Measurements from ENCODE around the gene BAMBI.

The BAMBI gene

DNA sequence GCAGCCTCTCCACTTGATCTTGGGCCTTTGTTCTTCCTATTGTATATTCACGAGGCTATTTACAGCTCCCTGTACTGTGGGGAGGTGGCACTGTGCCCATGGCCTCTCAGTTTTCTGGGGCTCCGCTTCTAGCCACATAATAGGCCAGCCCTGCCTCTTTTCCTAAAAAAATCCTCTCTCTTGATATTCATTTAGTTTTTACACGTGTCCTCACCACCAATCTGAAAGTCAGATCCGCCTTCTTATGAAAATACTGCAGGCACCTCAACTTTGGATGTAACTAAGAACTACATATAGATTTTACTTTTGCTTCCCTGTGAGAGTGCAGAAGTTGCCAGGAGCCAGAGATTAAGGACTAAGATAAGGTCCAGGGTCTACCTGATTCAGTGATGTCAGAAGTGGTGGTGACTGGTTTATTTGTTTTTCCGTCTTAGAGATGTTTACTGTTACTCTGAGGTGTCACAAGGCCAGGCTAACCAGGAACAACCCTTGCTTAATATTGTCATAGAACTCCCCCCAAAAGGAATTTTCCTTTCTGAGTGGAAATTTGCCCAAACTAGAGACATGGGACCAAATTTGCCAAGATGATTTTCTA is 7.8 kb downstream of the BAMBI start:
- peaks cover 4% of the 10 kb centered on the region for H3K4me1 Mint-ChIP-seq
- no peak overlapping the region for H3K4me3 Mint-ChIP-seq
- no peaks in the 10 kb centered on the region for H3K36me3 Mint-ChIP-seq
- no peaks in the 10 kb centered on the region for H3K9me3 Mint-ChIP-seq
- H3K27me3 Mint-ChIP-seq, result peaks cover 37% of the 10 kb centered on the region
- no peak overlapping the region for H3K27ac Mint-ChIP-seq

DNA sequence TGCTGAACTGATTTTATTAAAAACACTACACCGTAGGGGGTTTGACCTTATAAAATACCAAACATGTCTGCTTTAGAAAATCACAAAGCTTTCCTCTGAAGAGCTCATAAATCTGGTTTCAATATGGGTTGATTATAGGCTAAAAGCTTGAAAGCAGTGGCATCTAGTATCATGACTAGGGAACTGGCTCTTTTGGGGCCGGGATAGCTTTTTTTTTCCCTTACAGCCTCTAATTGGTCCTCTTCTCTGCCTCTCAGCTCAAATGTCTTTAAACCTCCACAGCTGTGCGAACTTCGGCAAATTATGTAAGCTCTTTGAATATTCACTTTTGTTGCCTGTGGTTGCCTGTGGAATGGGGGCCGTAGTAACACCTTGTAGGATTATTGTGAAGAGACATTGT is 8.4 kb downstream of the BAMBI start:
- Mint-ChIP-seq H3K4me1 (no peaks in the 10 kb centered on the region), H3K27ac (no peak overlapping the region), H3K4me3 (no peak overlapping the region), H3K36me3 (no peaks in the 10 kb centered on the region), H3K9me3 (no peaks in the 10 kb centered on the region), H3K27me3 (peaks cover 30% of the 10 kb centered on the region)

DNA sequence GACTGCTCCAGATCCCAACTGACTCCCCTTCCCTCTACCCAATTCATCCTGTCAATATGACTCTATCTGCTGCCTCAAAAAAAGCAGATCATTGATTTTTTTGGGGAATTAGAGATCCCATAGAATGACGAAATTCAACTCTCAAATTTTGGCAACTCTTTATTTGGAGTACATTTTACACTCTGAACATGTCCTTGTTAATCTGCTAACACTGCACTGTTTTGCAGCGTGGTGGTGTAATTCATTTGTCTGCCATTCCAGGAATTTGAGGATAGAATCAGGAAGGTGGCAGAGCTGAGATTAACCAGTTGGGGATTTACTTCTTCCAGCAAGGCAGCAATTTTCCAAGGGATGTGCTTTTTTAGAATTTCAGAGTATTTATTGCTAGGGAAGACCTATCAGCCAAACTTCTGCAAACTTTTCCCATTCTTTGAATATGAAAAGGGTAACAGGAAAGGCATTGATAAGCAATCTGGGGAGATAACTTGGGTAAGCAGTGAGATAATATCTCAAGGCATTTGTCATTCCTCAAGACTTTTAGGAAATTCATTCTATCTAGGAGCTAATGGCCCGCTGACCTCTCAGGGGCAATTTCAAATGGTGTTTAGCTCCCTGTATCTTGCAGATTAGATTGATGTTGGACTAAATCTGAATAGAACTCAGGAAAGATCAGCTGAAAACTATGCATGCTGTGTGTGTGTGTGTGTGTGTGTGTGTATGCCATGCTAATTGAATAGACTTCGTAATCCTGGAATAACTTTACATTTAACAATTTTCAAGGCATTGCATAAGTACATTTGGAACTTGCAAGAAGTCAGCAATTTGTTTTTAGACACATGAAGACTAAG is 9.7 kb downstream of the BAMBI start:
- Mint-ChIP-seq H3K27ac (no peak overlapping the region), H3K27me3 (peaks cover 20% of the 10 kb centered on the region), H3K9me3 (no peaks in the 10 kb centered on the region), H3K4me1 (no peaks in the 10 kb centered on the region), H3K36me3 (no peaks in the 10 kb centered on the region), H3K4me3 (no peak overlapping the region)

DNA sequence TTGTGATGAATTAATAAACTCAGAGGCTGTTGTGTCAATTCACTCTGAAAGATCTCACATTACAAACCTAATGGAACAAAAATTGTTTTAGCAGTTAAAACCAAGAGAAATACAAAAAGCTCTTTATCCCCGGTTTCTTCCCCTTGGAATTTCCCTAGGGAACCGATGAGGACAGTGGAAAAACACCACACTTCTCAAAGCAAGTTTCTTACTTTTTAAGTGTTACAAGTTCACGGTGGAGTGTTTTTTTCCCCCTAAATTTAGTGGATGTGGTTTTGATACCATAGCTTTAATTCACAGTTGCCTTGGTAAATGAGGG is 10.3 kb downstream of the BAMBI start:
- no peak overlapping the region for H3K4me3 Mint-ChIP-seq
- H3K4me1 Mint-ChIP-seq, result no peaks in the 10 kb centered on the region
- peaks cover 21% of the 10 kb centered on the region for H3K27me3 Mint-ChIP-seq
- H3K36me3 Mint-ChIP-seq, result no peaks in the 10 kb centered on the region
- H3K9me3 Mint-ChIP-seq, result no peaks in the 10 kb centered on the region
- no peak overlapping the region for H3K27ac Mint-ChIP-seq

DNA sequence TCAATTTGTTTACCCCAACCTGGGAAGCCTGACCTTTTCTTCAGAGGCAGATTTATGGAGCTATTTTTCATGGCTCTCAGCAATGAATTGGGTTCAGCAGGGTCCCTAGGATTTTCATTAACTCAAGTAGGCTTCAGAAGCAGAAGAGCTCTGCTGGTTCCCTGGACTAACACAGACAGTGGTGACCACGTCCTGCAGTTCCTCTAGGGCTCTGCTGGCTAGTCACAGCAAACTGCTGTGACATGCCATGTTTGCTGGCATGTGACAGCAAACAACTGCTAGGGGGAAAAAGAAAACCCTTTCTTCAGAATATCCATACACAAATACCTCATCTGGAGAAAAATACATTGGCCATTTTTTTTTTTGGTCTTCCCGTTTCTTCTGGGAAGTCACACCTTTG is 13.2 kb downstream of the BAMBI start:
- no peak overlapping the region for H3K4me3 Mint-ChIP-seq
- H3K9me3 Mint-ChIP-seq, result no peaks in the 10 kb centered on the region
- H3K36me3 Mint-ChIP-seq, result no peaks in the 10 kb centered on the region
- H3K4me1 Mint-ChIP-seq, result no peaks in the 10 kb centered on the region
- no peak overlapping the region for H3K27ac Mint-ChIP-seq
- H3K27me3 Mint-ChIP-seq, result peaks cover 17% of the 10 kb centered on the region

DNA sequence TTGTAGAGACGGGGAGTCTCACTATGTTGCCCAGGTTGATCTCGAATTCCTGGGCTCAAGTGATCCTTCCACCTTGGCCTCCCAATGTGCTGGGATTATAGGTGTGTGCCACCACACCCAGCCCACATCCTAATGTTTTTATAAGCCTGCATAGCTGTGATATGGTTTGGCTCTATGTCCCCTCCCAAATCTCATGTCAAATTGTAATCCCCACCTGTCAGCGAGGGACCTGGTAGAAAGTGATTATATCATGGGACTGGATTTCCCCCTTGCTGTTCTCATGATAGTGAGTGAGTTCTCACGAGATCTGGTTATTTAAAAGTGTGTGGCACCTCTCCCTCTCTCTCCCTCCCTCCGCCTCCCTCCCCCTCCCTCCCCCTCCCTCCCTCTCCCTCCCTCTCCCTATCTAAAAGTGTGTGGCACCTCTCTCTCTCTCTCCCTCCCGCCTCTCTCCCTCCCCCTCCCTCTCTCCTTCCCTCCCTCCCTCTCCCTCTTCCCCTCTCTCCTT is 13.9 kb downstream of the BAMBI start:
- no peaks in the 10 kb centered on the region for H3K9me3 Mint-ChIP-seq
- no peak overlapping the region for H3K27ac Mint-ChIP-seq
- H3K4me1 Mint-ChIP-seq, result no peaks in the 10 kb centered on the region
- peaks cover 17% of the 10 kb centered on the region for H3K27me3 Mint-ChIP-seq
- no peaks in the 10 kb centered on the region for H3K36me3 Mint-ChIP-seq
- H3K4me3 Mint-ChIP-seq, result no peak overlapping the region

DNA sequence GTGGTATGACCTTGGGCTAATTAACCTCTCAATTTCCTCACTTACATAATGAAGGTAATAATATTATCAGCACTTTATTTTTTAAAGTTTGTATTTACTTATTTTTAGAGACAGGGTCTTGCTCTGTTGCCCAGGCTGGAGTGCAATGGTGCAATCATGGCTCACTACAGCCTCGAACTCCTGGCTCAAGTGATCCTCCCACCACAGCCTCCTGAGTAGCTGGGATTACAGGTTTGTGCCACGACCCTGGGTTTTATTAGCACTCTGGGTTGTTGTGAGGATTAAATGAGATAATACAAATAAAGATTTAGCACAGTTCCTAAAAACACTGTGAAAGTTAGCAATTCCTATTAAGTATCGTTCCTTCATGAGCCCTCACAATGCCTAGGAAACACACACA is 14.7 kb downstream of the BAMBI start:
- Mint-ChIP-seq H3K4me3 (no peak overlapping the region), H3K9me3 (no peaks in the 10 kb centered on the region), H3K27ac (no peak overlapping the region), H3K4me1 (no peaks in the 10 kb centered on the region), H3K36me3 (no peaks in the 10 kb centered on the region), H3K27me3 (peaks cover 15% of the 10 kb centered on the region)

DNA sequence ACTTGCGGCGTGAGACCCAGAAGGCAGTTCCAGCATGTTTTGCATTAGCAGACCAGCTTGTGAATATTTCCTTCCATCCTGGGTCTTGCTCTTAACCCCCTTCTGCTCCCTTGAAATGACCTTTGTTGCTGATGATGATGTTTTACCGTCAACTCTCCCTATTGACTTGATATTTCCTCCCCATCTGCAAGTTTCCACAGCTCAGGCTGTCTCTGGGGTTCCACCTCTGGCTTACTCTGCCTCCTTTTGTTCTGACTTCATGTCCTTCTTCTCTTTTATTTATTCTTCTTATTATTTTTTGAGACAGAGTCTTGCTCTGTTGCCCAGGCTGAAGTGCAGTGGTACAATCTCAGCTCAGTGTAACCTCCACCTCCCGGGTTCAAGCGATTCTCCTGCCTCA is 17.2 kb downstream of the BAMBI start:
- no peaks in the 10 kb centered on the region for H3K4me1 Mint-ChIP-seq
- no peak overlapping the region for H3K4me3 Mint-ChIP-seq
- peaks cover 15% of the 10 kb centered on the region for H3K27me3 Mint-ChIP-seq
- H3K27ac Mint-ChIP-seq, result no peak overlapping the region
- no peaks in the 10 kb centered on the region for H3K9me3 Mint-ChIP-seq
- H3K36me3 Mint-ChIP-seq, result no peaks in the 10 kb centered on the region

DNA sequence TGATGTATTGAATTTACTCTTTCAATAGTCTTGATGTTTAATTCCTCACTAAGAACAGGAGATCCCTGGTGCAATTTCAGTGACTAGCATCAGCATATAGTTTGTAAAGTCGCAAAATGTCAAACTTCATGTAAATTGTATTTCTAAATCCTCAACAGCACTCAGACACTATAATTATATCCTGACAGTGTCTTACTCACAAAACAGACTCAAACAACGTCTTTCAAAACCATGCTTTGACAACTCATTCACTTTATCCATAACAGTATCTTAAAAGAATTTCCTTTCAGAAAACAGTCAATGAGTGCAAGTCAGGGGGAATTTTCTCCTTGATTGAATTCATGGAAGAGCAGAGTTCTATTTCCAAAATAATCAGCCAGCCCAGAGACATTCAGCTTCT is 20.8 kb downstream of the BAMBI start:
- Mint-ChIP-seq H3K4me1 (no peaks in the 10 kb centered on the region), H3K36me3 (no peaks in the 10 kb centered on the region), H3K9me3 (no peaks in the 10 kb centered on the region), H3K27me3 (peaks cover 9% of the 10 kb centered on the region), H3K4me3 (no peak overlapping the region), H3K27ac (no peak overlapping the region)

DNA sequence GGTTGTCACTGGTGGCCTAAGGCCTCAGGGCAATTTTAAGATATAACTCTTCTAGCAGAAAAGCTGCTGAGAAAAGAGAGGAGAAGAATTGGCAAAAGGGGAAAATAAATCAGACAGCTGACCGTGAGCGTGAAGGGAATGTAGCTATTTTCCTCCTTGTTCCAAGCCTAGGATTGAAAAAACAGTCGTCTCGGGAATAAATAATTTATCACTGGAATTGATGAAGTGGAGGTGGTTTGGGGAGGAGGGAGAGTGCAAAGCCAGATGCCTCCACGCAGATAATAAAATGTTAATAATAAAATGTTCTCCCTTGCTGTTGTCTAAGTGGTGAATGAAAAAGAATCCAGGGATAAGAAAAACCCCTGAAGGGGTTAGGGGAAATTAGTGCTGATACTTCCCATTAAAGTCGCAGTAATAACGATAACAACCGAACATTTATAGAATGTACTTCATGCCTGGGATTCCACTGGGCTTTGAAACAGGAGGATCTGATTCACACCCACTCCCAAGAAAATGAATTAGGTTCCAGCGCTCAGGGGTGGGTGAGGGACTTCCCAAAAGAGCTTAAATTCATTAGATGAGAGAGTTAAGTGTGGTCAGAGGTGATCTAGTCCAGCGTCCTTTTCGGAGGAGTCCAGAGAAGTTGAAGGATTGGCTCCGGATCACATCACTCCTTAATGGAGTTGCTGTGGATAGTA is 27.3 kb downstream of the BAMBI start:
- H3K4me3 Mint-ChIP-seq, result no peak overlapping the region

DNA sequence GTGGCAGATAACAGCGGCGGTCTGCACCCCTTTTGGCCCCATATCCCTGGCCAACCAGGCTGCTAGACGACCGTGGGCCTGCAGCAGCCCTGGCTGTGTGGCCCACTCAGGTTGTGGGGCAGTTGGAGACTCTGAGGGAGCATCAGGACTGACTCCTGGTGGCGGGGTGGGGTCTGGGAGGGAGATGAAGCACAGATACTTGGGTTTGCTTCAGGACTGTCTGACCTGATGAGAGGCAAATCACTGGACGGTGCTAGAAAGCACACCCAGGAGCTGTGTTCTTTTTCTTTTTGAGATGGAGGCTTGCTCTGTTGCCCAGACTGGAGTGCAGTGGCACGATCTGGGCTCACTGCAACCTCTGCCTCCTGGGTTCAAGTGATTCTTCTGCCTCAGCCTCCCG is 28.2 kb downstream of the BAMBI start:
- H3K27ac Mint-ChIP-seq, result no peak overlapping the region
- no peak overlapping the region for H3K4me3 Mint-ChIP-seq

More for the DNA sequence above, 27.3 kb downstream of the BAMBI start:
- Mint-ChIP-seq H3K9me3 (no peaks in the 10 kb centered on the region), H3K27me3 (peaks cover 7% of the 10 kb centered on the region), H3K36me3 (no peaks in the 10 kb centered on the region), H3K4me1 (no peaks in the 10 kb centered on the region), H3K27ac (no peak overlapping the region)

DNA sequence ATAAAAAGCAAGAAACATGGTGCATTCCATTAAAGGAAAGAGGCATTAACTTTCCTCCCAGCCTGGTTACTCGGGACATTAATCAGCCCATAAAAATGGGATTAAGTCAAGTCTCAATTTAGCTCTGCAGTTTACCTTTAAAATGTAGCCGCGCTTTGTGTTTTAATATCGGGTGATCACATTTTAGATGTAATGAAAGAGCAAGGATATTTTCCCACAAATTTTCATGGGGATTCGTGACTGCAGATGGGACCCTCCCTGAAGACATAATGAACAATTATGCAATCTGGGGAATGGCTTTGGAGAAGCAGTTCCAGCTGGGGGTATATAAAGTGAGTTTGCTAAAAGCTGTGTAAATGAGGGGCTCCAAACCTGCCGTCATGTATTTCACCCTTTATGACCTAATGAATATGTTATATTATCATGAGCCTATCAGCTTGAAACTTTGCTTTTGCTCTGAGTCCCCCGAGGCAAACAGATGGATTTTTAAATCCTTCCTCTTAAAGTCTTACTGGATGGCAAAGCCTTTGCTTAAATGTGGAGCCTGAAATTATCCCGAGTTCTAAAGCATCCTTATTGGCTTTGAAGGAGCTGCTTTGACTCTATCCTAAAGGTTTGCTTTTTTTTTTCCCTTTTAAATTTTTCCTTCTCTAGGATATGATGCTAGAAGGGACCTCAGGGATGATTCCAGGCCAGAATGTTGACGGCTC is 31.8 kb downstream of the BAMBI start:
- H3K27ac Mint-ChIP-seq, result no peak overlapping the region
- H3K4me3 Mint-ChIP-seq, result no peak overlapping the region
- no peaks in the 10 kb centered on the region for H3K36me3 Mint-ChIP-seq
- H3K27me3 Mint-ChIP-seq, result peaks cover 5% of the 10 kb centered on the region
- no peaks in the 10 kb centered on the region for H3K4me1 Mint-ChIP-seq
- H3K9me3 Mint-ChIP-seq, result no peaks in the 10 kb centered on the region

More for the DNA sequence above, 28.2 kb downstream of the BAMBI start:
- Mint-ChIP-seq H3K9me3 (no peaks in the 10 kb centered on the region), H3K27me3 (peaks cover 7% of the 10 kb centered on the region), H3K4me1 (no peaks in the 10 kb centered on the region), H3K36me3 (no peaks in the 10 kb centered on the region)

DNA sequence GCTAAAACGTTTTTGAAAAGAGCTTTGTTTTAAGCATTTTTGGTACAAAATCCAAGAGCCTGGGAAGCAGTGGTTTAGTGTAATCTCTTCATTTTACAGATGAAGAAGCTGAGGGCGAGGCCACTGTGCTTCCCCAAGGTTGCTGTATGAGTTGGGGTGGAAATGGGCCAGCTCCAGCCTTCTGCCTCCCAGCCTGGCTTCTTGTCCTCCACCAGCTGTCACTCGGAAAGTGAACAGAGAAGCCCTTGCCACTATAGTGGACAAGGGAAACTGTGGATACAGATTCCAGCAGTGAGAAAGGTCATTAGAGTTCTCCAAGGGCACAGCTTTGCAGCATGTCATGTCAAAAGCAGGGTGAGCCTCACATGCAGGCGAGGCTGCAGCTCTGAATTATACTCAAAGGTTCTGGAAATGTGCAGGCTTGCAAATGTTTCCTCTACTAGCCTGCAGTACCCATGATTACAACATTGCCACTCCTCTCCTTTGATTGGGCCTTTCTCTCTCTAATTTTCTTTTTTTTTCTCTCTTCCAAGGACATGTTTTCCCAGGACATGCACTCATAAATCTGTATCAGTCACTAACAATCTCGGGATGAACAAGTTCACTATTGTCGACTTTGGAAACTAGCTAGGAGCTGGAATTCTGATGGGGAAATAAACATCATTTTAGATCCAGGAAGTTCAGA is 33.0 kb downstream of the BAMBI start:
- no peak overlapping the region for H3K27ac Mint-ChIP-seq
- H3K9me3 Mint-ChIP-seq, result no peaks in the 10 kb centered on the region
- H3K4me3 Mint-ChIP-seq, result no peak overlapping the region
- H3K27me3 Mint-ChIP-seq, result peaks cover 1% of the 10 kb centered on the region
- no peaks in the 10 kb centered on the region for H3K4me1 Mint-ChIP-seq
- no peaks in the 10 kb centered on the region for H3K36me3 Mint-ChIP-seq

DNA sequence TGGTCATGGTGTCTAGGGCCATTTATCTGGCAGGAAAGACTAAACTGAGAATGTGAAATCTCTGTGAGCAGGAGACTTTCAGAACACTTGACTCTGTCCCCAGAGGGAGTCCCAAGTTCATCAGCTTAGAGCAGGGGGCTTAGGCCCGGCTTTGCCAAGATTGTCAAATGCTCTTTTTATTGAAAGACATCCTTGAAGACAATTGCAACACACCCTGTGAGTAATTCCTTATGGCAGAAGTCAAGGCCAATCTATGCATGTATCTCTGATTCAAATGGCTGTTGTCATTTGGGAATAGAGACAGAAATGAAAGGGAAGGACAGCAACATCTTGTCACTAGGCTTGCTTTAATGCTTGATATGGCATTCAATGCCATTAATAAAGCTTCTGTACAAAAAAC is 33.7 kb downstream of the BAMBI start:
- peaks cover 1% of the 10 kb centered on the region for H3K27me3 Mint-ChIP-seq

DNA sequence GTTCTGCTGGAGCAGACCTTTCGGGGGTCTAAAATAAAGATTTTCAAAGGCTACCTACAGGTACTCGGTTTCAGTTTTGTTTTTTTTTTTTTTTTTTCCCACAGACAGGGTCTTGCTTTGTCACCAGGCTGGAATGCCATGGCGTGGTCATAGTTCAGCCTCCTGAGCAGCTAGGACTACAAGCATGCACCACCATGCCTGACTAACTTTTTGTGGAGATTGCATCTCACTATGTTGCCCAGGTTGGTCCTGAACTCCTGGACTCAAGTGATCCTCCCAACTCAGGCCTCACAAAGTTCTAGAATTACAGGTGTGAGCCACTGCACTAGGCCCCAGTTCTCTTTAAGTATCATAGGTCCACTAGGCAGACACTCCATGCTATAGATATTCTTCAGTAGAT is 34.5 kb downstream of the BAMBI start:
- Mint-ChIP-seq H3K9me3 (peaks cover 4% of the 10 kb centered on the region), H3K27me3 (peaks cover 1% of the 10 kb centered on the region), H3K36me3 (no peaks in the 10 kb centered on the region), H3K4me1 (no peaks in the 10 kb centered on the region), H3K4me3 (no peak overlapping the region), H3K27ac (no peak overlapping the region)

More for the DNA sequence above, 33.7 kb downstream of the BAMBI start:
- Mint-ChIP-seq H3K4me3 (no peak overlapping the region), H3K27ac (no peak overlapping the region), H3K9me3 (no peaks in the 10 kb centered on the region), H3K4me1 (no peaks in the 10 kb centered on the region), H3K36me3 (no peaks in the 10 kb centered on the region)
